MCF 10A (cell line): Measurements from ENCODE around the gene NADK2. TPM values are rescaled to one million over a fixed set of nuclear protein-coding genes. Genes with fewer than 3 reads are reported as not detected.

Source experiments
- BruUV-seq: library from RNA; stranded (reverse); fragments of 400-500 nt; replicated peaks from 2 replicates; lab custom pipeline; 2021; lab: Mats Ljungman, UMichigan
- CTCF ChIA-PET: fragments of 300-600 bp; sonication (Branson Sonifier 250); formaldehyde crosslinking; extraction: SDS; loops from one replicate; lab custom pipeline; 2021; ENCODE audit warnings: antibody characterized with exemption, inconsistent platforms; lab: Yijun Ruan, JAX
- POLR2A ChIA-PET: fragments of 300-600, 350-650 bp; sonication (Branson Sonifier 250); formaldehyde crosslinking; extraction: SDS; loops from one replicate; lab custom pipeline; 2020; ENCODE audit warnings: antibody characterized with exemption, inconsistent platforms; lab: Yijun Ruan, JAX
- DNase-seq: peaks from one replicate; pipeline ENCODE4 v3.0.0-alpha.2; 2018; ENCODE audit not compliant: unreplicated experiment
- H3K27ac Mint-ChIP-seq: one replicate; pipeline ENCODE4 v1.8.0; 2022; ENCODE audit warnings: mild to moderate bottlenecking, low read depth, mixed read lengths; ENCODE audit not compliant: unreplicated experiment
- H3K27me3 Mint-ChIP-seq: one replicate; pipeline ENCODE4 v1.8.0; 2022; ENCODE audit warnings: mixed read lengths; ENCODE audit not compliant: insufficient read depth, unreplicated experiment
- H3K36me3 Mint-ChIP-seq: one replicate; pipeline ENCODE4 v1.8.0; 2022; ENCODE audit warnings: mild to moderate bottlenecking, moderate library complexity, mixed read lengths; ENCODE audit not compliant: insufficient read depth, unreplicated experiment
- H3K4me1 Mint-ChIP-seq: one replicate; pipeline ENCODE4 v1.8.0; 2022; ENCODE audit warnings: mixed read lengths; ENCODE audit not compliant: insufficient read depth, unreplicated experiment
- H3K4me3 Mint-ChIP-seq: one replicate; pipeline ENCODE4 v1.8.0; 2022; ENCODE audit warnings: mild to moderate bottlenecking, moderate library complexity, mixed read lengths; ENCODE audit not compliant: unreplicated experiment
- H3K9me3 Mint-ChIP-seq: one replicate; pipeline ENCODE4 v1.8.0; 2022; ENCODE audit warnings: mixed read lengths; ENCODE audit not compliant: unreplicated experiment
- intact Hi-C: fragments of 100-400 bp; cut with micrococcal nuclease; formaldehyde crosslinking; loops from 2 replicates; pipeline ENCODE4 v1.14.1; 2022
- total RNA-seq: library from RNA; stranded (reverse); gene quantifications from 2 replicates; pipeline ENCODE4 v1.2.3, GENCODE V29; 2022
- TF ChIP-seq, protein P1 (sequence below): fragments of 200-600 bp; IDR thresholded peaks from one replicate; pipeline ENCODE4 v1.8.0; 2022; ENCODE audit warnings: antibody characterized with exemption, mild to moderate bottlenecking; ENCODE audit not compliant: unreplicated experiment

The NADK2 gene
- total RNA-seq, 1 experiment from 2014 or later: 37.1 TPM

GRCh38 chr5:36269478-36269877 lies 27.8 kb upstream of the NADK2 start:
- Mint-ChIP-seq H3K27me3 (no peaks in the 10 kb centered on the region), H3K4me1 (no peaks in the 10 kb centered on the region), H3K36me3 (no peaks in the 10 kb centered on the region), H3K27ac (no peak overlapping the region), H3K9me3 (no peaks in the 10 kb centered on the region), H3K4me3 (no peak overlapping the region)
- intact Hi-C loops: no loop called here
- TF ChIP-seq, protein P1, sequence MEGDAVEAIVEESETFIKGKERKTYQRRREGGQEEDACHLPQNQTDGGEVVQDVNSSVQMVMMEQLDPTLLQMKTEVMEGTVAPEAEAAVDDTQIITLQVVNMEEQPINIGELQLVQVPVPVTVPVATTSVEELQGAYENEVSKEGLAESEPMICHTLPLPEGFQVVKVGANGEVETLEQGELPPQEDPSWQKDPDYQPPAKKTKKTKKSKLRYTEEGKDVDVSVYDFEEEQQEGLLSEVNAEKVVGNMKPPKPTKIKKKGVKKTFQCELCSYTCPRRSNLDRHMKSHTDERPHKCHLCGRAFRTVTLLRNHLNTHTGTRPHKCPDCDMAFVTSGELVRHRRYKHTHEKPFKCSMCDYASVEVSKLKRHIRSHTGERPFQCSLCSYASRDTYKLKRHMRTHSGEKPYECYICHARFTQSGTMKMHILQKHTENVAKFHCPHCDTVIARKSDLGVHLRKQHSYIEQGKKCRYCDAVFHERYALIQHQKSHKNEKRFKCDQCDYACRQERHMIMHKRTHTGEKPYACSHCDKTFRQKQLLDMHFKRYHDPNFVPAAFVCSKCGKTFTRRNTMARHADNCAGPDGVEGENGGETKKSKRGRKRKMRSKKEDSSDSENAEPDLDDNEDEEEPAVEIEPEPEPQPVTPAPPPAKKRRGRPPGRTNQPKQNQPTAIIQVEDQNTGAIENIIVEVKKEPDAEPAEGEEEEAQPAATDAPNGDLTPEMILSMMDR: no peak
- POLR2A ChIA-PET: no interaction called here
- no peak for DNase-seq
- no TSS peak for BruUV-seq
- CTCF ChIA-PET: interaction anchor here (1.1 kb wide), 1 partner anchor 130 kb away, joined by 3 read pairs; no protein-coding TSS in a partner anchor

GRCh38 chr5:36267905-36268304 lies 26.2 kb upstream of the NADK2 start:
- TF ChIP-seq, protein P1: no peak
- Mint-ChIP-seq H3K4me3 (no peak overlapping the region), H3K4me1 (no peaks in the 10 kb centered on the region), H3K27me3 (no peaks in the 10 kb centered on the region), H3K36me3 (no peaks in the 10 kb centered on the region), H3K27ac (no peak overlapping the region), H3K9me3 (no peaks in the 10 kb centered on the region)
- ChIA-PET CTCF (interaction anchor here (0.6 to 3.4 kb wide), 4 partner anchors 11 to 132 kb away, joined by 3 to 19 read pairs (median 4); no protein-coding TSS in a partner anchor), POLR2A (no interaction called here)
- no TSS peak for BruUV-seq
- intact Hi-C loops: no loop called here
- no peak for DNase-seq

- H3K4me3 Mint-ChIP-seq: no peak overlapping the region
These were observed 22.6 kb upstream of the NADK2 start for GRCh38 chr5:36264202-36264760.

GRCh38 chr5:36261186-36261585 lies 19.5 kb upstream of the NADK2 start:
- intact Hi-C loops: no loop called here

More at GRCh38 chr5:36264202-36264760, 22.6 kb upstream of the NADK2 start:
- BruUV-seq: no TSS peak
- Mint-ChIP-seq H3K9me3 (no peaks in the 10 kb centered on the region), H3K36me3 (no peaks in the 10 kb centered on the region), H3K4me1 (no peaks in the 10 kb centered on the region), H3K27ac (no peak overlapping the region), H3K27me3 (peaks cover 14% of the 10 kb centered on the region)
- ChIA-PET POLR2A (interaction anchor here (0.9 kb wide), 1 partner anchor 9 kb away, joined by 3 read pairs; no protein-coding TSS in a partner anchor), CTCF (interaction anchor here (0.7 to 3.4 kb wide), 19 partner anchors 8 to 431 kb away, joined by 3 to 51 read pairs (median 7); partner anchors contain the start of gene NADK2)
- intact Hi-C loops: loop anchor here (2.0 kb wide), 1 partner anchor 429 kb away; no protein-coding TSS in a partner anchor
- TF ChIP-seq, protein P1: no peak
- no peak for DNase-seq

More at GRCh38 chr5:36261186-36261585, 19.5 kb upstream of the NADK2 start:
- Mint-ChIP-seq H3K9me3 (no peaks in the 10 kb centered on the region), H3K27ac (no peak overlapping the region), H3K36me3 (no peaks in the 10 kb centered on the region), H3K4me1 (no peaks in the 10 kb centered on the region), H3K27me3 (peaks cover 14% of the 10 kb centered on the region), H3K4me3 (no peak overlapping the region)
- no TSS peak for BruUV-seq
- DNase-seq: no peak
- POLR2A ChIA-PET: no interaction called here
- TF ChIP-seq, protein P1: no peak
- CTCF ChIA-PET: interaction anchor here (1.7 to 2.8 kb wide), 3 partner anchors 141 to 431 kb away, joined by 4 to 7 read pairs (median 6); no protein-coding TSS in a partner anchor
